Sciatic nerve (tissue), 2 donors: ENCODE measurements around the gene FAM181A. TPM values are rescaled to one million over a fixed set of nuclear protein-coding genes. Genes with fewer than 3 reads are reported as not detected.

Experiments
- ATAC-seq: fragments of 200-7000 bp; cut with Tn5 transposase; one replicate; pipeline ENCODE4 v1.9.1; 2020; ENCODE audit warnings: mild to moderate bottlenecking, moderate library complexity
- DNase-seq: peaks from one replicate; pipeline ENCODE4 v3.0.0-alpha.2; 2020; ENCODE audit warnings: low spot score
- intact Hi-C: fragments of 100-400 bp; cut with DNase I; formaldehyde crosslinking; loops from one replicate; pipeline ENCODE4 v1.14.2; 2022
- total RNA-seq: library from RNA; stranded (reverse); fragmentation: NEBNext Ultra II Directional; extraction: Animal tissue kit (Norgen Biotek cat#: 25700); gene quantifications from one replicate; pipeline ENCODE4 v1.2.1, GENCODE V29; 2021
- donor health status: DM: no; HTN: no; CAD: no.
- donor health status: DM: no; HTN: no; CAD: no.

FAM181A gene
- total RNA-seq, 1 donor from 2014 or later: not detected

DNA sequence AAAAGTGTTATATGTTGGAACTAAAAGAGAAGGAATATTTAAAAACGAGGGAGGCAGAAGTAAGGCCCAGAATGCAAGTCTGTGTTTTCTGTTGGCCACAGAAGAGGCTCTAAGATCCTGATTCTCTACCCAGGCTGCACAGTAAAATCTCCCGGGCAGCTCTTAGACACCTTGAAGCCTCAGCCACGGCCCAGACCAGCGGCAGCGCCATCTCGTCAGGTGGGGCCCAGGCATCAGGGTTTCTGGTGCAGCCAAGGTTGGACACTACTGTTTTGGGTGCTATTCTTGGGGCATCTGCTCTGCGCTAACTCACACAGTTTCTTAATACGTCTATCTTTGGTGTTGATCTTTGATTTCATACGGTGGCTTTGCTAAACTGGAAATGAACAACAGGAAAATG is 16.8 kb downstream of the FAM181A start:
- no peak for ATAC-seq
- intact Hi-C loops: loop anchor here (5.0 kb wide), 1 partner anchor 58 kb away; no protein-coding TSS in a partner anchor

DNA sequence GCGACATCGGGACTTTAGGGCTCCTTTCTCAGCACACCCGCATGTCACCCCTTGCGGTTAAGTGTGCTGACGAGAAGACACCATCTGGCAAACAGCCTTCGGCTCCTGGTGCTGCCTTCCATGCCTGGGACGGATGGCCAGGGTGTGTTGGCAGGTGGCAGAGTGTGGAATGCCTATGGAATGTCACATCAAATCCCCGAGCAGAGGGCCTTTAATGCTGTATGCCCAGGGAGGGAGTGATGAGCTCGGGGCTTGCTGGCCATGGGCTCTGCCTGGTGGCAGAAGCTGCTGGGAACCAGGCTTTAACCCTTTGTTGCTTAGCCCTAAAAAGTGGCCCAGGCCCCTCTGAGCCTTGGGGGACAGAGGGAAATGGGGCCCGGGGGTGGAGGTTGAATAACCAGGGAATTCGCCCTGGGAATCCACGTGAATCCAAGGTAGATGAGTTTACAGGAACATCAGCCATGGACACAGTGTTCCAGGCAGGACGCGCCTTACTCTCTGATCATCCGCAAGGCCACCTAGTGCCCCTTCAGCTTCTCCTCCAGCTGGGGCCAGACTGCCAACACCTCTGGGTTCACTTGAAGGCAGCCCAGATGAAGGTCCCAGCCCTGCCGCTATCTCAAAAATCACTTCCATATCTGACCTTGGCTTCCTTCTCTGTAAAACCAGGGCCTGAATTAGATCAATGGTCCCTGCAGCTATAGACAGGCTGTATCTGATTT is 17.4 kb downstream of the FAM181A start:
- intact Hi-C loops: loop anchor here (5.0 kb wide), 1 partner anchor 58 kb away; no protein-coding TSS in a partner anchor
- DNase-seq (no peak), ATAC-seq (no peak)

More for the DNA sequence above, 16.8 kb downstream of the FAM181A start:
- no peak for DNase-seq

DNA sequence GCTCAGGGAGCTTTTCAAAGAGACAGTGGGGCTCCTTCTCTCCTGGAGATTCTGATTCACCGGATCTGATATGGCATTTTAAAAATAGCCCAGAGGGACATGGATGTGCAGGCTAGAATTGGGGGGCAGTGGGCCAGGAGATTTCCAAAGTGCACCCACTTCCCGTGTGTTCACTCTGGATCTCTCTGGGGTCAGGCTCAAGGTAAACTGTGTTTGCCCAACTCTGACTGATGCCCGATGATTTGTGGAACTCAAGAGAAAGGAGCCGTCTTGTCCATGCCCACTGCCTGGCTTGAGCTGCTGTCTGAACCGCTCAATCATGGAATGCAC is 17.9 kb downstream of the FAM181A start:
- intact Hi-C loops: no loop called here
- DNase-seq (no peak), ATAC-seq (no peak)

DNA sequence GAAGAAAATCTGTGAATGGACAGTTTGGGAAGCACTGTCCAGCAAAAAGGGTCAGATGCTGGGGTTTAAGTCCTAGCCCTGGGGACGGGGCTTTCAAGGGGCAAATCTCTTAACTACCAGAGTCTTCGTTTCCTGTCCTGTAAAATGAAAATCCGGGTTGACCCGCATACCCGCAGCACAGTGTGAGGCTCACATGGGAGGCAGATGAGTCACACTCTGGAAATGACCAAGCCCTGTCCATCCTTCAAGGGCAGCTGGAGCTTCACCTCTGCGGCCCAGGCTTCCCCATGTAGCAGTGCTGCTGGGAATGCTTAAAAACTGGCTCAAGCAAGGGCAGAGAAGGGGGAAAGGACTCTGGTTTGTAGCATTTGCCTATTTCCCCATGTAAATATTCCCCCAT is 19.0 kb downstream of the FAM181A start:
- intact Hi-C loops: no loop called here
- DNase-seq: no peak
- ATAC-seq: no peak

DNA sequence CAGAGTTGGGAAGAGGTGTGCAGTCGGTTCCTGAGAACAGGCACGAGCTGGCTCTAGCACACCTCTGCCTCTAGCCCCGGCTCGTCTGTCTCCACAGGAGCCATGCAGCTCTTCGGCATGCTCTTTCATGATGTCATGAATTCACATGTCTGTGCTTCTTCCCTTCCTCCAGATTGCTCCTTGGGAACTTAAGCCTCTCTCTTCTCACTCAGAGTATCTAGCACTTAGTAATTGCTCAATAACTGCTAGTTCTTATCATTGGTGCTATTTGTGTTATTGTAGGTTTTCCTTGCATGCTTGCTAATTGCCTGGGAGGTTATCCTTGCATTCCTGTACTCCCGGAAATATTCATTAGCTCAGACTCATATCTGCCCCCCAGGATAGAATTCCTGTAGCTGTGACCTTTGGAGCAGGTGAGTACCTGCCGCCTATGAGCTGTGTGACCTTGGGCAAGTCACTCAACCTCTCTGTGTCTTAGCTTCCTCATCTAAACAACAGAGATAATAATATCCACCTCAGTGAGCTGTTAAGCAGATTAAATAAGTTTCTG is 19.5 kb downstream of the FAM181A start:
- no peak for DNase-seq
- no peak for ATAC-seq
- intact Hi-C loops: no loop called here

DNA sequence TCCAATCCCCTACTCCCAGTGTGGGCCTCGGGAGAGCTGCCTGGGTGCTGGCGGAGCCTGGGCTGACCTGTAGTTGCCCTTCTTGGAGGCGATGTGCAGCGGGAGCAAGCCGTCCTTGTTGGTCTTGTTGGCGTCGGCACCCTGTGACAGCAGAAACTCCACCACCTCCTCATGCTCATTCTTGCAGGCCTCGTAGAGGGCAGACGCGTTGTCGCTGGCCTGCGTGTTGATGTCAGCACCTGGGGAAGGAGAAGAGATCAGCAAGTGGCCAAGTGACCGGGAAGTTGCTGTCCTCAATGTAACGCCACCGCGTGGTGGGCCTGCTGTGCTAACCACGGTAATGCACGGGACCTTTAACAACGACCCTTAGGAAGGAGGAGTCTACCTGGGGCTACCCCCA is 20.1 kb downstream of the FAM181A start:
- no peak for DNase-seq
- ATAC-seq: no peak
- intact Hi-C loops: no loop called here

DNA sequence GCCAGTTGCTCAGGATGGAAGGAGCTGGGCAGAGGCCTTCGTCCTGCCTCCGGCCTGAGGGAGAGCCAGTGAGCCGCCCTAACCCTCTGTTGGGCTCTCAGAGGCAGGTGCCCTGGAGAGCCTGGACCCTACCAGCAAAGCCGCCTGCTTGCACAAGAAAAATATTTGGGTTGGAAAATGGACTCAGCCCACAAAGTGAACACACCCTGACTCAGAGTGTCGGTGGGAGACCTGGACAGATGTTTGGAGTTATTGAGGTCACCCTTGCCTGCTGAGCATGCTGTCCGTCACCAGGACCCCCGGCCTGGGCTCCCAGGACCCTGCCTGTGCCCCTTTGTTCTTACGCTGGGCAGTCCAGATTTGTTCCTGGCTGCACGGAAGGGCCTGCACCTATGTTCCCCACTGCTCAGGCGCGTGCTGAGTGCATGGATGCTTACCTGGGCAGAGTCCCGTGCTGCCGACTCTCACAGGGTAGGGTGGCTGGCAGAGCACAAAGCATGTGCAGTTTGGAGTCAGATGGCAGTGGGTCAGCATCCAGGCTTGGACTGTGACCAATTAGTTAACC is 22.4 kb downstream of the FAM181A start:
- DNase-seq: no peak
- intact Hi-C loops: no loop called here
- ATAC-seq: no peak

DNA sequence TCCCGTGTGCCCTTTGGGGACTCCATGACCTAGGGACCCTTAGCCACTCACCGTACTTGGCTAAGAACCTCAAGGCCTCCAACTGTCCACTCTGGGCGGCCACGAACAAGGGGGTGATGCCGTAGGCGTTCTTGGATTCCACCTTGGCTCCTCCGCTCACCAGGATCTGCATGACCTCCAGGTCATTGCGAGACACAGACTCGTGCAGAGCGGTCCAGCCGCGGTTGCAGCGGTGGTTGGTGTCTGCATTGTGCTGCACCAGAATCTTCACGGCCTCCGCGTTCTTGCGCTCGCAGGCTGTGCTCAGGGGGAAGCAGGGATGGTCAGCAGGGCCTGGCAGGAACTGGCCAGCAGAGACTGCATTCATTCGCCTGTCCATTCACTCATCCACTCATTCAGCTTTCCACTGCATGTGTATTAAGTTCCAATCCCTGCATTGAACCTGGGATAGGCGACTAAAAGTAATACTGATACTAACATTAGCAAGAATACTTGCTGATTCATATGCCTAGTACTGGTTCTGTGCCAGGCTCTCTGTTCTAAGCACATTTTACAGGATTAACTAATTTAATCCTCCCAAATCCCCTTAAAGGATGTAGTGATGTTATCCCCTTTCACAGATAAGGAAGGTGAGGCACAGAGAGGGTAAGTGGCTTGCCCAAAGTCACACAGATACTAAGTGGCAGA is 23.9 kb downstream of the FAM181A start:
- ATAC-seq: no peak
- no peak for DNase-seq
- intact Hi-C loops: no loop called here

DNA sequence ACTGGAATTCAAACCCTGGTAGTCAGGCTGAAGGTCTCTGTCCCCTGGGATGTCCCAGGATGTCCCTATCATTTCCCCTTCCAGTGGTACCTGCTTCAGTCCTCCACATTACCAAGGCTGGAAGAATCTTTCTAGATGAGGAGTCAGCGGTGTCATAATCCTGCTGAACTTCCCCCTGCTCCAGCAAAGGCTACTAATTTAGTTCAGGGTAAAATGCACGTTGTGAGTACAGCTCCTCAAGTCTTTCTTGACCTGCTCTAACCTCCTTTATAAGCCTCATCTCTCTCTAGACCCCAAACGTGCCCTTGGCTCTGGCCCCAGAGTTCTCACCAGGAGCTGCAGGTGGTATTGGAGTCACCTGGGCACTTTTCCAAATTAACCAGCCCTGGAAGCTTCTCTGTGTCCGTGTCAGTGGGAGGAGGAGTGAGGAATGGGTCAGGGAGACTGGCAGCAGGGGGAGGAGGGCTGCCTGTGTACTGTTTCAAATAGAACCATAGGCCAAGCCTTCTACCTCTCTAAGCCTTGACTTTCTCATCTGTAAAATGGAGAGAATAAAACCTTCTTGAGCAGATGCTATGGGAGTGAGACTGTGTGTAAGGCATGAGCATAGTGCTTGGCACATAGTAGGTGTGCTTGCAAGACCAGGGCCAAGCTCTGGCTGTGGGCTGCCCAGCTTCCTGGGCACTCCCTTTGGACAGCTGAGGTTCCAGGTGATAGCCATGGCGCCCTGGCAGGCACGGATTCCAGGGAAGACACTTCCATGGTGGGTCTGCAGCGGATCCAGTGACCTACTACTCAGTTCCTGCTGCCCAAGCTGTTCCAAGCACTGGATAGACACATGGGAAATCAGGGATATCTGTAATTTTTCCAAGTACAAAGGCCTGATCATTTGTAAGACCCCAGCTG is 24.7 kb downstream of the FAM181A start:
- DNase-seq: no peak
- no peak for ATAC-seq

DNA sequence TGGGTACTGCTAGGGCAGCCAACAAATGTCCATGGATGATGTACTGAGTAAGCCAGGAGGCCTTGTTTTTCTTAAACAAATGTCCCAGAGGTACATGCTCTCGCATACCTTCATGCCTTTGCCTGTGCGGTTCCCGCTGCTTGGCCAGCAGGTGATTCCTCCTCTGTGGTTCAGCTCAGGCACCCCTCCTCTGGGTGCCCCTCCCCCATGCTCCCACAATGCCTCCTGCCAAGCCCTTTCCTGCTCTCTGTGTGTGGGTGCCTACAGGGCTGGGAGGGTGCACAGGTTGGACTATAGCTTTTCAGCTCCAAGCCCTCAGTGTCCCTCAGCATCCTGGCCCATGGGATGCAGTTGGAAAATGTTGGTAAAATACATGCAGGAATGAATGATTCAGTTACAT is 25.7 kb downstream of the FAM181A start:
- no peak for DNase-seq
- no peak for ATAC-seq
- intact Hi-C loops: no loop called here

More for the DNA sequence above, 24.7 kb downstream of the FAM181A start:
- intact Hi-C loops: no loop called here

DNA sequence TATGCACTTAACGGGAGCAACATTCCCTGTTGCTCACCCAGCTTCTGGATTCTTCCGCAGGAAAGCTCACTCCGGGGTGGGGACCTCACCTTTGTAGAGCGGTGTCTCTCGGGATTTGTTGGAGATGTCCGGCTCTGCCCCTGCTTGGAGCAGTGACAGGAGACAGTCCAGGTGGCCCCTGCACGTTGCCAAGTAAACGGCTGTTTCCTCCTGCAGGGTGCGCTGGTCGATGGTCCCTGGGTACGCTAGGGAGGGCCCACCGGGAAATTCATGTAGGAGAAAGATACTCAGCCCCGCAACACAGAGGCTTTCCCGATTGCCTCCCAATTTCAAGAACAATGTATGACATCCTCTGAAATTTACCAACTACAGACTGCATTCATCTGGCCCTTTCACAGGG is 26.1 kb downstream of the FAM181A start:
- ATAC-seq: no peak
- DNase-seq: no peak
- intact Hi-C loops: no loop called here

DNA sequence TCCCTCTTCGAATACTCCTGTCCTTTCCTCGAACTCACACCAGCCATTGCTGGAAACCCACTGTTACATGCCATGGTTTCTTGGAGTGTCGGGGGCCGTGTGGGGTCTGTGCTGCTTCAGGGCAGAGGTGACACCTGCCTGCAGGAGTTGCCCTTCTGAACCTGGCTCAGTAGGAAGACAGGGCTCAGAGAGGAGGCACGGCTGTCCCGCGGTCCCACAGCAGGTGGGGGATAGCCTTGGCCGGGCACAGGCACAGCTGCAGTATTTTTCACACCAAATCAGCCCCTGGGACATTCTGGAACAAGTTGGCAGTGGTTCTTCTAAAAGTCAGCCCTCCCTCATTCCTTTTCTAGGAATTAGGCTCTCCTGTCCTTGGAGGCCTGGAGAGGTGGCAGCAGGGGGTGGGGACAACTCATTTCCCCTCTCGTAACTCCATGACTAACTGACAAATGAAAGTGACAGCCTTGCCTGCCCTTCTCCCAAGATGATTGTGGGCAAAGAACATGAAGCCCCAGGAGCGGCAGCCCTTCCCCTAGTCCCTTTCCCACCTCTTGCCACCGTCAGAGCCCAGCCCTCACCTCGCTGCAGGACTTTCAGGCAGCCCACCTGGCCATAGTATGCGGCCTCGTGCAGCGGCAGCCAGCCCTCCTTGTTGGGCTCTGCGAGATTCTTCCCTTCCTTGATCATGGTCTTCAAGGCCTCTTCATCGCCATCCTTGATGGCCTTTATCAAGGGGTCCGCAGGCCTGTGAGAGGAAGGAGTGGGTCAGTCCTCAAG is 26.8 kb downstream of the FAM181A start:
- intact Hi-C loops: no loop called here

DNA sequence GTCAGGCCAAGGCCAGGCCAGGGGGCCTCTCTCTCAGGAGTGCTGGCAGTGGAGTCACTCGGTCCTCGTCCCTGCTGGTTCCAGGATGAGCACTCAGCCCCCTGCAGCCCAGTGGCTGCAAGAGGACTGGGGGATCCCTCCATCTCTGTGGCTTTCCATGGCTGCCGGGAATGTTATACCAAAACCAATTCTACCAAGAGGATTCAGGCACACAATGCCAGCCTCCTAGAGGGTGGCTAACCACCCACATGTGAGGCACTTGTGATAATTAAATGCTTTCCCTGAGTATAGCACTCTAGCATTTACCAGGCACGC is 27.3 kb downstream of the FAM181A start:
- ATAC-seq (no peak), DNase-seq (no peak)
- intact Hi-C loops: no loop called here

More for the DNA sequence above, 26.8 kb downstream of the FAM181A start:
- DNase-seq (no peak), ATAC-seq (no peak)

DNA sequence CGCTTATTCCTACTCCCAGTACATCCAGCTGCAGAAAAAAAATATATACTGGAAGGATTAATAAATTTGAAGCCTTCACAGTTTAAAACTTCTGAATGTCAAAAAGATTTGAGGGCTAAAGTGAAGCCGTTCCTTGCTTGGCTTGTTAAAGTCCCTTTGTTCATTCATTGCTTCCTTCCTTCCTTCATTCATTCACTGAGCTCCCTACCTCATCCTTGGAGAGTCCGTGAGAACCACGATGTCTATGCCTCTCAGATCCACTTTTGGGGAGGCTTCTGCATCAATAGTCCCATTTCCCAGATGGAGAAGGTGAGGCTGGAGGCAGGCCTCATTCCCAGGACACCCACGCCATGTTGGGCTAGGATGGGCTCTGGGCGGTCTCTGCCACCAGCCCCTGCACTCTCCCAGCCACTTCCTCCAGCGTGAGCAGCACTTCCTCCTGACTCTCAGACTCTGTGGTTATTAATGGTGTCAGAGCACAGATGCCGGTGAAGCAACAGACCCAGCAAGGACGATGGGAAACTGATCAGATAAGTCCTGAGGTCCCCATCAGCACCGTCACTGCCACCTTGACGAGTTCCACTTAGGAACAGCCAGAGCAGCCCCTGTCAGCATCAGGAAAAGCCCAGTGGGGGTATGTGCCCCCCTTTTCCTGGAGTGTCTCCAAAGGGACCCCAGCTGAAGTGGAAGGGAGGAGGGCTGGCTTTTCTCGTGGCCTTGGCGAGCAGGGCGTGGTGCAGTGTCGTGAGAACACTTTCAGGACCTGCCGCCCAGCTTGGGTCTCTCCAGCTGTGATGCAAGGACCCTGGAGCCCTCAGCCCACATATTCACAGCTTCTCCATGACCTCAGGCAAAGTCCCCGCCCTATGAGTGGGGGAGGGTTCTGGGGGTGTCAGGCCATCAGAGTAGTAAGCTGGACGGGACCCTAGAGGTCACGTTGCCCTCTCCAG is 28.0 kb downstream of the FAM181A start:
- intact Hi-C loops: no loop called here
- ATAC-seq (peak; percentile 46), DNase-seq (no peak)

DNA sequence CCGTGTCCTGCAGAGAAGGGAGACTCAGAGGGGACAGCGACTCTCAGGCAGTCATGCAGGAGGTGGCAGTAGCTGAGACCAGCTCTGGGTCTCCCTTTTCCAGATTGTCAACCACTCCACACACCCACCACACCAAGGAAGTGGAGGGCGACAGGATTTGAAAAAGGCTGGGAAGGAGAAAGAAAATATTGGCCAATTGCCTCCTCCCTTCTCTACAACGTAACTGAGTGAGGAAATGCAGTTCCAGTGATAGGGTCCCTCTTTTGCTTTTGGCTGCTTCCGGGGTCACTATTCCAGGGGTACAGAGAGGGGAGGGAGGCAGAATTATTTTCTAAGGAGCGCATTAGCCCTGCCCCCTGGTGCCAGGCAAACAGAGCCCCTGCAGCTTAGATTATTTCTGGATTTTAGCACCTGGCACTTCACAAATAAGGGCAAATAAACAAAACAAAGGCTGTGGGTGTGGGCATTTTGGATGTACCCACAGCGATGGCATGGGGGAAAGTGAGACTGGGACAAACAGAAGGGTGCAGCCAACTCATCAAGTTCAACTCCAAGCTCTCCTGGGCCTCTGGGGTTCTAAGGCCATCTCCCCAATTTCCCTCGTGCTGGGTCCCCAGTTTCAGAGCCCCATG is 28.8 kb downstream of the FAM181A start:
- DNase-seq: no peak
- no peak for ATAC-seq
- intact Hi-C loops: no loop called here

DNA sequence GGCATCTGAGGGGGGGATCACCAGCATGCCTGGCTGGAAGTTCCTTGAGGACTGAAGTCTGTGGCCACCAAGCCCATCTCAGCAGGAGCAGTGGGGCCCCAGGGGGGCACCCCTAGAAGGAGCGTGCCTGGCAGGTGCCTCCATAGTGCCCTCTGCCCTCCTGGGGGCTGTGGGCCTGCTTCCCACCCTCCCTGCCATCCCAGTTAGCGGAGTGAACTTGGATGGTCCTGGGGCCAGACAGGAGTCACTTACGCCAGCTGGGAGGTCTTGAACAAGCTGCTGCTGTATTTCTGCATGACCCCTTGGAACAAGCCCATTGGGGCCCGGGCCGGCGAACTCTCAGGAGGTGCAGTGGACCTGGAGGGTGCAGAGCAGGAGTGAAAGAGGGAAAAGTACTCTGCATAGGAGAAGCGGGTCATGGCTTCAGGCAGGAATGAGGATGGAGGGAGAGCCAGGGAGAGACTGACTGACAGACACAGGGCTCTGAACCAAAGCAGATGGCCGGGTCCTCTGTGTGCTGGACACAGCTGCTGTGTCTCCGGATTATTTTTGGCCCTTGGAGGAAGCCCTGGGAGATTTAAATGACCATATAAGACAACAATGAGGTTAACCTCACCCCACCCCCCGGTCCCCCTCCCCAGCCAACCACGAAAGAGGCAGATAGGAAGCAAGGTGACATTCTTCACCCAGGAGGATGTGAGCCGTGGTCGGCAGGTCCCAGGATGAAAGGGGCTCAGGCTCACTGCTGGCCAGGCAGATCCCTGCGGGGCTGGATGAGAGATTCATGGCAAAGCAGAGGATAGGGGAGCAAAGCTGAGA is 29.6 kb downstream of the FAM181A start:
- ATAC-seq (no peak), DNase-seq (no peak)
- intact Hi-C loops: no loop called here
